Epithelial cell of prostate (primary cell): ENCODE measurements around the gene ZFP91.

Experiments used
- DNase-seq: peaks from one replicate; pipeline ENCODE4 v3.0.0-alpha.2; 2011; ENCODE audit warnings: low read depth, low spot score
- H3K27ac ChIP-seq: fragments of 450-650 bp; 2 replicates; pipeline ENCODE4 v1.5.1; 2017; ENCODE audit warnings: mild to moderate bottlenecking

The ZFP91 gene

DNA sequence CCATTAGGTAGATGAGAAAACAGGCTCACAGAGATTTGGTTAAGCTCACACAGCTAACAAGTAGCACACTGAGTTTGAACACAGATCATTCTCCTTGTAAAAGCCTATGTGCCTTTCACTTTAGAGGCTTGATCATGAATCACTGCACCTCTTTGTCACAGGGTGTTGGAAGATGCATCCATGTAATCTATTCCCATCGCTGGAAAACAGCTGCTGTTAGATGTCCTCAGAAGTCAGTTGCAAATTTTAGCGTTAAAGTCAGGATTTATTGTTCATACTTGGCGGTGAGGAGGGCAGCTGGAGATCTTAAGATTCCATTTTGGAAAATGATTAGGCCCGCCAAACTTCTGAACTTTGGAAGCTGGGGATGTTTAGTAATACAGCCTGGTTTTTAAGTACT is 46.2 kb downstream of the ZFP91 start:
- no peak for DNase-seq
- H3K27ac ChIP-seq, result peak overlapping the region; percentile 58

DNA sequence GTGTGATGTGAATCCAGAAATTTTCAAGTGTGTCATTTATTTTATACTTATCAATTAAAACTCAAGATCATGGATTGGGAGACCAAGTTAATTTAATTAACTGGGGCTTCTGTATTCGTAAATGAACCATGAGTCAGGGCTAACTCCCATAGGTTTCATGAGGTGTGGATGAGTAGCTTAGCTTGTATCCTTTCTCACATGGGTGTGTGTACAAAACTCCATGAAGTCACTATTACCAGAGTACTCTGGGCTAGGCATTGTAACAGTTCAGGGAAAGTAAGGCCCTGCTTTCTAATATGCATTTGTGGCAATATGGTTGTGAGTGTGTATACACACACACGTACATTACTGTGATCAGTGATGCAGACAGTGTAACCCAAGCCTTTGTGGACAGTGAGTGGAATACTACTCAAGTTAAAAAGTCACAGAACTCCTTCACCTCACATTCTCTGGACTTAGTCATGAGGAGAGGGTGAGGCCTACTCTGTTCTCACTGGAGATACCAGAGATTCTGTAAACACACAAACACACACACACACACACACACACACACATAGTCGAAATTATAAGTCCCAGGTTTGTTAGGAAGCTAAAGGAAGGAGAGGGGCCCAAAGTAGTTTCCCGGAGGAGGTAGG is 47.1 kb downstream of the ZFP91 start:
- DNase-seq, result peak; percentile 14
- H3K27ac ChIP-seq, result peak overlapping the region; percentile 58

DNA sequence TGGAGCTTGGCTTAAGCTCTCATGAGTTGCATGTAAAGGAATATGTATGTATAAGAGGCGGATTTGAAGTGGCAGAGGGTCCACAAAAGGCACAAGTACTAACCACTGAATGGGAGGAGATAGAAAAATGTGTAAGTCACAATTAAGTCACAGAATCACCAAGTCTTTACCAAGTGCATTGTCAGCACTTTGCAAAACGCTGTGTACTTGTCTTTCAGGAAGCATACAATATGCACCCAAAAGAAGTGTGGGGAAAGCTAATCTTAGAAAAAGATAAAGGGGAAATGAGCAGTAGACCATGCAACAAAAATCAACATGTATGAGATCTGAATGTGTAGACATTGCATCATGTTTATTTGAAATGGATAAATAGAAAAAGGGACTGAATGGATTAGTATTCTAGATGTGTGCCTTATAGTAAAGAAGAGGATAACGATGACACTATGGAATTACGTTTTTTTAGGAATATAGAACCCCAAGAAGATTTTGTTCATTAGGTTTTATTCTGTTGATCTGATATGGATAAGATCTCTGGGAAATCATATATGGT is 48.1 kb downstream of the ZFP91 start:
- DNase-seq, result no peak
- H3K27ac ChIP-seq, result peak overlapping the region; percentile 58

DNA sequence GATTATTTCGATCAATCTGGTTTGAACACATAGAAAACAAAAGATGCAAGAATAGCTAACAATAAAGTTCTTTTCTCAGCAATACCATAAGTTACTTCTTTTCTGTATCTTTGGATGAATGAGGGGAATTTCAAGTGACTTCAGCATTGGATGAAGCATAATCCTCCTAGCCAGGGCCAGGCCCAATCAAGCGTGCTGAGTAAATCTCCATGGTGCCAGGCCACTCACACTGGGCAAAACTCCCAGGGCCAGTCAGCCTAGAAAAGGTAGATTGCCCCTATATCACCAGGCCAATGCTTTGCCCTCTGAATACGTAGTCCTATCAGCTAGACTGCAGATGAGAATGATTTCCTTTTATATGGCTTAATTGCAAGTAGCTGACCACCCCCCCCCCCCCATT is 49.6 kb downstream of the ZFP91 start:
- H3K27ac ChIP-seq, result peak overlapping the region; percentile 58
- DNase-seq, result no peak

DNA sequence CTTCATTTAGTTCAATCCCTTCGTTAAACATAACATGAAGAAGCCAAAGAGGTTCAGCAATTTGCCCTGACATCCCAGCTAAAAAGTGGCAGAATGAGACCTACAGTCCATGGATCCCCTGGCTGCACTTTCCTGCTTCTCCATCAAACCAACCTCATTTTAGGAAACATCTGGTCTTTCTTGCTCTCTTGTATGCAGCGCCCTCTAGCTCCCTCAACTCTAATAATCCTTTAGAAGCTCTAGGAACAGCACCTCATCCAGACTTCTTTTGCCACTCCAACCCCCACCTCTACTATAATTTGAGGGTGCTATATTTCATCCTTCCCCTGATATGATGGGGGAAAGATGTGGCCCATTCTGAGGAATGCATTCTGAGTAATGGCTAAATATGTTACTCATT is 51.0 kb downstream of the ZFP91 start:
- H3K27ac ChIP-seq, result no peak overlapping the region
- DNase-seq, result no peak

DNA sequence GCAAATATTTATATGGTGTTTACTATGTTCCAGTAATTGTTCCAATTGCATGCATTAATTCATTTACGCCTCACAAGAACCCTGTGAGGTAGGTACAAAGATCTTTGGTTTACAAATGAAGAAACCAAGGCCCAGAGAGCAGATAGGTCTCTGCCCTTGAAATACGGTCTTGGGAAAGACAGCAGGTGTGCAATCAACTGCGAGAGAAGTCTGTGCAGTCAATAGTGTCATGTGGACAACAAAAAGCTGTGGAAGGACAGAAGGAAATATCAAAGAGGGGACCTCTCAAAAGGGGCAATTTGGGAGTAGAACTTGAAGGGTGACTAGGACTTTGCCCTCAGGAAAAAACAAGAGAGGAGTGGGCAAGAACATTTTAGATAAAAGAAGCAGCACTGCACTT is 52.5 kb downstream of the ZFP91 start:
- DNase-seq, result no peak
- H3K27ac ChIP-seq, result no peak overlapping the region

DNA sequence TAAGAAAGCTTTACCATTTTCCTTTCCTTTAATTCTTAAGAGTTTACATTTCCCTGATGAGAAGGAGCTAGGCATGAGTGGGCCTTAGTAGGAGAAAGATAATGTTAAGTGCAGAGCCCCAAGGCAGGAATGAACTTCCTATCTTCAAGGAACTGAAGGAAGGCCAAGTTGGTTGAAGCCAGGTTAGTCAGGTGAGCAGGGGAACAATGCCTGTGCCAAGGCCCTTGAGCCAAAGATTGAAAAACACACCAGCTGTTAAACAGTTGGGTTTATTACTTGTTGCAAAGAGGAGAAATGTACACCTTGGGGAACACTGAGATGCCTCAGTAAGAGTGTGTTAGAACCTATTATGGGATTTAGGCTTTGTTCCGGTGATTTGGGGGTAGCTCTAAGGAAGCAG is 53.6 kb downstream of the ZFP91 start:
- H3K27ac ChIP-seq, result no peak overlapping the region
- no peak for DNase-seq

DNA sequence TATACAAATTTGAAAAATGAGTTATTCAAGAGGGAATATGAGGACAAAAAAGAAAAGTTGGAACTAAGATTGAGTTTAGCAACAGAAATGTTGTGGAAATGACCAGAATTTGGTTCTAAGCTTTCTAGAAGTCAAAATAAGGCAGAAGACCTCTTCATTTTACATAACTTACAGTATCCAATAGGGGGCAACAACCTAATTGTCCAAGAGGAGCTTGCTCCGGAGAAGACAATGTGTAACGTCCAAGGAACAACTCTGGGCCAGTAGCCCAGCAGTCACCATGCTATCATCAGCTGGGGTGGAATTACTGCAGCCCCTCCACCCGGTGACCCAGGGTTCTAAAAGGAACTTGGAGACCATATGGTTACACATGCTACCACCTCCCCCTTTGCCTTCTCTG is 57.7 kb downstream of the ZFP91 start:
- no peak for DNase-seq
- H3K27ac ChIP-seq, result no peak overlapping the region

DNA sequence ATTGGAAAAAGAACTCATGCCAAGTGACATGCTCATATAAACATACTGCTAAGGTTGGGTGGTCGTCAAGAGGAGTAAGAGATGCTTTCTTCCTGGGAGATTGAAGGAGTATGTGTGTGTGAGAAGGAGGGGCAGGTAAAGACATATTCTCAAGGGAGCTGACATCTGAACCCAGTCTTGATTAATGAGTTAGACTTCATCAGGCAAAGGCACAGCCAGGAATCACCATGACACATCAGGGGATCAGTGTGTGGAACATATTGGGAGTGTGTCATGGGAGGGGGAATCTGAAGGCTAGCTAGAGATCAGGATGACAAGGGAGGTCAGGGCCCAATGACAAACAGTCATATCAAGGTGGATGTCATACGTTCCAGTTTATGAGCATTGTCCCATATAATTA is 58.5 kb downstream of the ZFP91 start:
- H3K27ac ChIP-seq, result no peak overlapping the region
- DNase-seq, result no peak

DNA sequence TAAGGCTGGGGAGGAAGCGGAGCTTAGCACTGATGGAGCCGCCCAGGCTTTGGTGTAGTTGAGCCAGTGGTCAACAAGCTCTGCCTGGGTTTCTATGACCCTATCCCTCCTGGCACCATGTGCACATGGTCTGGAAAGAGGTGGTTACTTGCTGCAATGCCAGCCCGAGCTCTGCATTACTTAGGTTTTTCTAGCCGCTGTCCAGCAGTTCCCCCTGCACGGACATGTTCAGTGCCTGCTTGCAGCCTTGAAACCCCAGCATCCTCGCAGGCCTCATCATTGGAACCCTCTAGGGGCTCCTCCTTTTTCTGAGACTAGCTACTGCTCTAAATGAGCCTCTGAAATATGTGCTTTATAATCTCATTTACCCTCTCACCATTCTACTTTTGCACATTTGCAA is 60.2 kb downstream of the ZFP91 start:
- no peak overlapping the region for H3K27ac ChIP-seq
- no peak for DNase-seq

DNA sequence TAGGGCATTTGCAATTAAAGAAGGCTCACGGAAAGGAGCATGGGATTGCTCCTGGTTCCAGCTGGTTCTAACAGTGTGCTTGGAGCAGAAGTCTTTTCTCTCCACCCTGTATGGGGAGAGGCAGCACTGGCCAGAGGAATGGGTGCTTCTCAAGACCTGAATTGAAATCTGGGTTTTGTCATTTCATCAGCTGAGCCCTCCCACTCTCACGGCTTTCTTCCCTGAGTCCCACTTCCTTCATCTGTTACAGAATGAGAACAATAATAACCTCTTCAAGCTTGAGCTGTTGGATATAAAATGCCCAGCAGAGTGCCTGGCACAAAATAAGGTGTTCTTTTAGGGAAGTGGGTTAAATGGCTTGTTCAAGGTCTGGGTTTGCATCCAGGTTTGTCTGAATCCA is 60.8 kb downstream of the ZFP91 start:
- DNase-seq, result no peak
- no peak overlapping the region for H3K27ac ChIP-seq

DNA sequence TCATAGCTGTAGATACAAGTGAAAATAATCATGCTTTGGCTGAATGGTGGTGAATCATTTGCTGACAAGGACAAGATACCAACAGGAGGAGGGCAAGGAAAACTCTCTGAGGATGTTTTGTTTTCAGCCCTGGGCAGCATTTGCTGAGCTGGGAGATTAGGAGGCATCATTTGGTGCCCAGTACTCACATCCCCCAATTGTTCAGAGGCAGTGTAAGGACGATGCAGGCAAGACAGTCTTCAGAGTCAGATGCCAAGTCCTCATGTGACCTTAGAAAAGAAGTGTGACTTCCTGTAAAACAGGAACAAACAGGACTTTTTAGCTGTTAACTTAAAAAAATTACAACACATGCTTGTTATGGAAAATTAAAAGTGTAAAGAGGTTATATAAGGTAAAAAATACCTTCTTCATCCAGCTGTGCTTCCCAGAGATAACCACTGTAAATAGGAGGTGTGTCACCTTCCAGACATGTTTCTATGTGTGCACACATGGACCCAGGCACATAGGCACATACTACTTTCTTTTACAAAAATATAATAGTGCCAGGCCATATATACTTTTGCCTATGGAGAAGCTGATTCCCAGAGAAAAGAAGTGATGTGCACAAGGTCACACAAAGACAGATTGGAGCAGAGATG is 61.6 kb downstream of the ZFP91 start:
- H3K27ac ChIP-seq, result no peak overlapping the region
- no peak for DNase-seq

DNA sequence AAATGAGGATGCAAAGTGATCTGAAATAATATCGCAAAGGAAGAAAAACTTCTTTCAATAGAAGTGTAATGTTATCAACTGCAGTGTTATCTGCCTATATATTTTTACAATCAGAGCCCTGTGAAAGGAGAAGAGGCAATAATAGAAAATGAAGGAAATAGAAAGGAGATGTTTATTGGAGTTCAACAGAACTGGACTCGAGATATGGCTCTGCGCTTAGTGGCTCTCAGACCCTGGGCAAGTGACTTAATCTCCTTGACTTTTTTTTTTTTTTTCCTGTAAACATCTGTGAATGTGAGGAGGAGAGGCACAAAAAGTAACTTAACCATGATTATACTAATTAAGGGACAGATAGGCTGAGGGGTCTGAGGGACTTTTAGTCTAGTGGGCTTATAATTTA is 62.5 kb downstream of the ZFP91 start:
- no peak for DNase-seq
- no peak overlapping the region for H3K27ac ChIP-seq

DNA sequence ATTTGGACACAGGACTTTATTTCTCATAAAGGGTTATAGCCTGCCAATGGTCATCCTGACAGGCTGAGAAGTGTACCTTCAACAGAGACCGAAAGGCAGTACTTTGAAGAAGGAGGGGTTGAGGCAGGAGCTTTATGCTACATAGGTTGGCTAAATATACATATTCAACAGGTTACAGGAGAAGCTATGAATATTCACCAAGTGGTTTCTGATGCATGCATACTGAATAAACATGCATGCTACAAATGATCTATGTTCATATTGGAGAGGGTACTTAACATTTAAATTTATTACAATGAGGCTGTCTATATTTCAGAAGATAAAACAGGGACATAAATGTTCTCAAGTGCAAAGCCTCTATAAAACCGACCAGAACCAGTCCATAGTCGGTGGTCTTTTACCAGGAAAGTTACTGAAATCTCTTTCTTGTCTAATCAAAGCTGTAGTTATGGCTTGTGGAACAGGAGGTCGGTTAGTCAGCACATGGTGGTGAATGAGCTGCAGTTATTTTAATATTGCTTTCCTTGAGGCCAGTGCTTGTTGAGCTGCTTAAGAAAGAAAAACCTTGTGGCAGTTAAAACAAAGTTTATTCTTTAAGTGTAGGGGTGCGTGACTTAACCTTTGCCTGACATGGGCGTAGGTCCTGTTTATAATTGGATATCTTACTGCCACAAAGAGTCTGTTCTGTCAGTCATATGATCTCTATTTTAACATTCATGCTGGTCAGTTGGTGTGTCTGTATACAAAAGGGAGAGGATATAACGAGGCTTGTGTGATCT is 63.1 kb downstream of the ZFP91 start:
- no peak overlapping the region for H3K27ac ChIP-seq
- no peak for DNase-seq

DNA sequence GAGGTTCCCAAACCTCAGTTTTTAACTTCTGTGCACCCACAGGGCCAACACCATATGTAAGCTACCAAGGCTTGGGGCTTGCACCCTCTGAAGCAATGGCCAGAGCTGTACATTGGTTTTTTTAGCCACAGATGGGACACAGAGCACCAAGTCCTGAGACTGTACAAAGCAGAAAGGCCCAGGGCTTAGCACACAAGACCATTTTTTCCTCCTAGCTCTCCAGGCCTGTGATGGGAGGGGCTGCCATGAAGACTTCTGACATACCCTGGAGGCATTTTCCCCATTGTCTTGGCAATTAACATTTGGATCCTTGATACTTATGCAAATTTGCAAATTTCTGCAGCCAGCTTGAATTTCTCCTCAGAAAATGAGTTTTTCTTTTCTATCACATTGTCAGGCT is 67.0 kb downstream of the ZFP91 start:
- H3K27ac ChIP-seq, result no peak overlapping the region
- no peak for DNase-seq

DNA sequence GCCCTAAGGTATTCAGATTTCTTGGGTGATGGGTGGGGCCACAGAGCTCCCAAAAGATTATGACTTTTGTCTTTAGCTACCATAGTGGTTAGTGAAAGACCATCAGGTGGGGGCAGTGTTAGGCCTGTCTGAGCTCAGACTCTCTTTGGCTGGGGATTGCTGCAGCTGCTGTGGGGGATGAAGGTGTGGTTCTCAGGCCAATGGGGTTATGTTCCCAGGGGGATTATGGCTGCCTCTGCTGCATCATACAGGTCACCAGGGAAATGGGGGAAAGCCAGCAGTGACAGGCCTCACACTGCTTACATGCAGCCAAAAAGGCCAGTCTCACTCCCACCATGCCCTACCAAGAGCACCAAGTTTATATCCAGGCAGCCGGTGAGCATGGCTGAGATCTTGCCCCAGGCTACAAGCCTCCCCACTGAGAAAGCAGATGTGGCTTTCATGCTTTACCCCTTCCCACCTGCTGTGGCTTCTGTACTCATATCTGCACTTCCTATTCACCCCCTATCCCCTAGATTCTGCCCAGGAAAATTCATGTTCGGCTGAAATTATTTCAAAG is 68.4 kb downstream of the ZFP91 start:
- H3K27ac ChIP-seq, result no peak overlapping the region
- DNase-seq, result no peak

DNA sequence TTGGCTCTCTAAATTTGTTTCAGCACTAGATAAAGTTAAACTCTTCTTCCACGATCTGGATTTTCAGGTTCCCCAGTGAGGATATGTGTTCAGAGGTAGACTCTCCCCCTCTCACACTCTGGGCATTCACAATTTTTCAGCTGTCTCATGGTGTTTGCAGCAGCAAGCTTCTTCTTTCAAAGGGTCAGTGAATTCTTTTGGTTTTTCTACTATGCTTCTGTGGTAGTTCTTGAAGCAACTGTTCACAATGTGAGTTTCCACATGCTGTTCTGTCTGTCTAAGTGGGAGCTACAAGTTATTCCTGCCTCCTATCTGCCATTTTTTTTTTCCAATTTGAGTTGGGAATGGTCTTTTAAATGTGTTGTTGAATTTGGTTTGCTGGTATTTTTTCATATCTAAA is 69.0 kb downstream of the ZFP91 start:
- no peak overlapping the region for H3K27ac ChIP-seq

DNA sequence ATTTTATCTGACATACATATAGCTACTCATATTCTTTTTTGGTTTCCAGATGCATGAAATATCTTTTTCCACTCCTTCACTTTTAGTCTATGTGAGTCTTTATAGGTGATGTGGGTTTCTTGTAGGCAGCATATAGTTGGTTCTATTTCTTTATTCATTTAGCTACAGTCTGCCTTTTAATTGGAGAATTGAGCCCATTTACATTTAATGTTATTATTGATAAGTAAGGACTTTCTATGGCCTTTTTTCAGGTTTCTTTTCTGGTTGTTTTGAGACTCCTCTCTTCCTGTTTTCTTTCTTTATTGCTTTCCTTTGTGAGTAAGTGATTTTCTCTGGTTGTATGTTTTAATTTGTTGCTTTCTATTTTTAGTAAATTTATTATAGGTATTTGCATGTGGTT is 70.8 kb downstream of the ZFP91 start:
- no peak for DNase-seq
- no peak overlapping the region for H3K27ac ChIP-seq

More for the DNA sequence above, 69.0 kb downstream of the ZFP91 start:
- DNase-seq, result no peak

DNA sequence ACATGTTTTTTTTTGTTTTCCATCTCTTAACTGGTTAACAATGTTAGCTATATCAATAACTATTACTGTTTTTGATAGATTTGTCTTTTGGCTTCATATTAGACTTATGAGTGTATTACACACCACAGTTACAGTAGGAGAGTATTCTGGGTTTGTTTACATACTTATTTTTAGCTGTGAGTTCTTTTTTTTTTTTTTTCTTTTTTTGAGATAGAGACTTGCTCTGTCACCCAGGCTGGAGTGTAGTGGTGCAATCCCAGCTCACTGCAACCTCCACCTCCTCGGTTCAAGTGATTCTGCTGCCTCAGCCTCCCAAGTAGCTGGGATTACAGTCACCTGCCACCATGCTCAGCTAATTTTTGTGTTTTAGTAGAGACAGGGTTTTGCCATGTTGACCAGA is 71.6 kb downstream of the ZFP91 start:
- no peak overlapping the region for H3K27ac ChIP-seq
- DNase-seq, result no peak

DNA sequence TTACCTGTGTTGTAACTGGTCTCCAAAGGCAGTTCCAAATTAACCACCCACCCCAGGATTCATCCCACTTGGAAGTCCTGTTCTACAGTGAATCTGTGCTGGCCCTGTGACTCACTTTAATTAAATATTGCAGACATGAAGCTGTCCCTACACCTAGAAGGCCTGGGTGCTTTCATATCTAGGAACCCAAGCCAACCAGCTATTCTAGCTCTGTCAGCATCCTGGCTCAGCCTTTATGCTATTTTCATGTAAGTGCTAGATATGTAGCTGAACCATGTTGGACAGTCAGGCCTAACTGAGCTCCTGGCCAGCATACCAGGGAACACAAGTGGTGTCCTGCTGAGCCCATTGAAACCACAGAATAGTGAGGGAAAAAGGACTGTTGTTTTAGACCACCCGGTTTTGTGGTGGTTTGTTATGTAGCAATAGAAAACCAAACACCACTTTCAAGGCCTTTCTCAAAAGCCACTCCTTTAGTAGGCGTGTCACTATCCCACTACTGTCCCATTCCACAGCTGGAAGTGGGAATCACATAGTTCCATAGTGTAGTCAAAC is 73.9 kb downstream of the ZFP91 start:
- no peak overlapping the region for H3K27ac ChIP-seq
- DNase-seq, result no peak
